ENCODE data around the gene ADCK1. TPM values are rescaled to one million over a fixed set of nuclear protein-coding genes. Genes with fewer than 3 reads are reported as not detected.
"Not testable (repeated sequence)": the region's sequence is repeated elsewhere in the genome, so short reads cannot be mapped to it uniquely, and the experiment has no call there.

The ADCK1 gene
- total RNA-seq, 1 experiment from 2014 or later, result 10.1 TPM

DNA sequence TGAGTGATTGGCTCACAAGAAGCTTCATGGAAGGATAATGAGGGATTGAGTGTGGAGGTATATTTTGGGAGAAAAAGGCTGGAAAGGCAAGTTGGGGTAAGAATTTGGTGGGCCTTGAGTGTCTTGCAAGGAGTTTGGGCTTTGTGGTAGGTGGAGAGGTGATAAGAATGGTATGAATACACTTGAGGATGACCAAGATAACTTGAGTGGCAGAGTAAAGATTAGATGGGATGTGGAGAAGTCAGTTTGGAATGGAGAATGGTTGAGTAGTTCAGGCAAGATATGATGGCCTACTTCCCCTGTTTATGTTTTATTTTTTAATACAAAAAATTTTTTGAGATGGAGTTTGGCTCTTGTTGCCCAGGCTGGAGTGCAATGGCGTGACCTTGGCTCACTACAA, 9.1 kb downstream of the ADCK1 start:
- Histone ChIP-seq H3K36me3 (ENCODE audit: control insufficient read depth, insufficient read depth, low read length) (no peaks in the 10 kb centered on the region), H3K4me3 (ENCODE audit: low read depth in 2 of 2, low read length in 2 of 2) (no peak overlapping the region), H3K4me1 (ENCODE audit: control insufficient read depth, insufficient read depth, low read length) (no peaks in the 10 kb centered on the region), H3K27me3 (ENCODE audit: control insufficient read depth, insufficient read depth, low read length) (no peaks in the 10 kb centered on the region), H3K9me3 (ENCODE audit: control insufficient read depth, insufficient read depth, low read depth, low read length) (no peaks in the 10 kb centered on the region), H3K27ac (ENCODE audit: low read length) (no peak overlapping the region)
- intact Hi-C loops (cut with micrococcal nuclease; ENCODE audit: unreplicated experiment) (no loop called here), in situ Hi-C loops (cut with HindIII; ENCODE audit: low pct_unique_long_range_greater_than_20kb, low sequenced_read_pairs) (no loop called here)
- TF ChIP-seq TCF7L2 (IDR thresholded peaks at IDR 0.05; ENCODE audit: low read depth, low read length), result no peak
- TF ChIP-seq CTCF (IDR thresholded peaks at IDR 0.05), result no peak
- TF ChIP-seq, protein P1, sequence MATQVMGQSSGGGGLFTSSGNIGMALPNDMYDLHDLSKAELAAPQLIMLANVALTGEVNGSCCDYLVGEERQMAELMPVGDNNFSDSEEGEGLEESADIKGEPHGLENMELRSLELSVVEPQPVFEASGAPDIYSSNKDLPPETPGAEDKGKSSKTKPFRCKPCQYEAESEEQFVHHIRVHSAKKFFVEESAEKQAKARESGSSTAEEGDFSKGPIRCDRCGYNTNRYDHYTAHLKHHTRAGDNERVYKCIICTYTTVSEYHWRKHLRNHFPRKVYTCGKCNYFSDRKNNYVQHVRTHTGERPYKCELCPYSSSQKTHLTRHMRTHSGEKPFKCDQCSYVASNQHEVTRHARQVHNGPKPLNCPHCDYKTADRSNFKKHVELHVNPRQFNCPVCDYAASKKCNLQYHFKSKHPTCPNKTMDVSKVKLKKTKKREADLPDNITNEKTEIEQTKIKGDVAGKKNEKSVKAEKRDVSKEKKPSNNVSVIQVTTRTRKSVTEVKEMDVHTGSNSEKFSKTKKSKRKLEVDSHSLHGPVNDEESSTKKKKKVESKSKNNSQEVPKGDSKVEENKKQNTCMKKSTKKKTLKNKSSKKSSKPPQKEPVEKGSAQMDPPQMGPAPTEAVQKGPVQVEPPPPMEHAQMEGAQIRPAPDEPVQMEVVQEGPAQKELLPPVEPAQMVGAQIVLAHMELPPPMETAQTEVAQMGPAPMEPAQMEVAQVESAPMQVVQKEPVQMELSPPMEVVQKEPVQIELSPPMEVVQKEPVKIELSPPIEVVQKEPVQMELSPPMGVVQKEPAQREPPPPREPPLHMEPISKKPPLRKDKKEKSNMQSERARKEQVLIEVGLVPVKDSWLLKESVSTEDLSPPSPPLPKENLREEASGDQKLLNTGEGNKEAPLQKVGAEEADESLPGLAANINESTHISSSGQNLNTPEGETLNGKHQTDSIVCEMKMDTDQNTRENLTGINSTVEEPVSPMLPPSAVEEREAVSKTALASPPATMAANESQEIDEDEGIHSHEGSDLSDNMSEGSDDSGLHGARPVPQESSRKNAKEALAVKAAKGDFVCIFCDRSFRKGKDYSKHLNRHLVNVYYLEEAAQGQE (IDR thresholded peaks at IDR 0.05; ENCODE audit: insufficient read depth in 1 of 2, low read depth in 2 of 2, low read length in 1 of 2), result no peak
- TF ChIP-seq SIN3A (IDR thresholded peaks at IDR 0.05; ENCODE audit: borderline replicate concordance, insufficient read depth, low read depth, low read length), result no peak
- TF ChIP-seq POLR2AphosphoS5 (IDR thresholded peaks at IDR 0.05; ENCODE audit: low read depth, low read length), result no peak
- ATAC-seq (no peak), DNase-seq (ENCODE audit: low read depth, low spot score) (no peak)
- BruUV-seq (replicated peaks), result no TSS peak
- ChIA-PET POLR2A (no interaction called here), CTCF (no interaction called here)

DNA sequence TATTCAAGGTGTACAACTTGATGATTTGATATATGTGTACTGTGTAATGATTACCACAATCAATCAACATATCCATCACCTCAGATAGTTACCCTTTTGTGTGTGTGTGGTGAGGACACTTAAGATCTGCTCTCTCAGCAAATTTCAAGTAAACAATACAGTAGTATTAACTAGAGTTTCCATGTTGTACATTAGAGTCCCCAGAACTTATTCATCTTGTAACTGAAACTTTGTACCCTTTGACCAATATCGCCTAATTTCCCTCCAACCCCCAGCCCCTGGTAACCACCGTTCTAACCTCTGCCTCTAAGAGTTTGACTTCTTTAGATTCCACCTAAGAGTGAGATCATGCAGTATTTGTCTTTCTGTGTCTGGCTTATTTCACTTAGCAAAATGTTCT, 12.1 kb downstream of the ADCK1 start:
- in situ Hi-C loops (cut with HindIII; ENCODE audit: low pct_unique_long_range_greater_than_20kb, low sequenced_read_pairs) (no loop called here), intact Hi-C loops (cut with micrococcal nuclease; ENCODE audit: unreplicated experiment) (no loop called here)
- no peaks in the 10 kb centered on the region for H3K27me3 ChIP-seq (ENCODE audit: control insufficient read depth, insufficient read depth, low read length)
- no peak overlapping the region for H3K27ac ChIP-seq (ENCODE audit: low read length)
- CTCF ChIA-PET, result no interaction called here
- no peaks in the 10 kb centered on the region for H3K9me3 ChIP-seq (ENCODE audit: control insufficient read depth, insufficient read depth, low read depth, low read length)
- no peak for TF ChIP-seq SIN3A (IDR thresholded peaks at IDR 0.05; ENCODE audit: borderline replicate concordance, insufficient read depth, low read depth, low read length)
- TF ChIP-seq, protein P1 (IDR thresholded peaks at IDR 0.05; ENCODE audit: insufficient read depth in 1 of 2, low read depth in 2 of 2, low read length in 1 of 2), result no peak
- TF ChIP-seq POLR2AphosphoS5 (IDR thresholded peaks at IDR 0.05; ENCODE audit: low read depth, low read length), result no peak
- TF ChIP-seq CTCF (IDR thresholded peaks at IDR 0.05), result no peak
- TF ChIP-seq TCF7L2 (IDR thresholded peaks at IDR 0.05; ENCODE audit: low read depth, low read length), result no peak
- H3K36me3 ChIP-seq (ENCODE audit: control insufficient read depth, insufficient read depth, low read length), result no peaks in the 10 kb centered on the region
- no TSS peak for BruUV-seq (replicated peaks)
- ATAC-seq (no peak), DNase-seq (ENCODE audit: low read depth, low spot score) (no peak)
- no peak overlapping the region for H3K4me3 ChIP-seq (ENCODE audit: low read depth in 2 of 2, low read length in 2 of 2)
- H3K4me1 ChIP-seq (ENCODE audit: control insufficient read depth, insufficient read depth, low read length), result no peaks in the 10 kb centered on the region
- POLR2A ChIA-PET, result no interaction called here

DNA sequence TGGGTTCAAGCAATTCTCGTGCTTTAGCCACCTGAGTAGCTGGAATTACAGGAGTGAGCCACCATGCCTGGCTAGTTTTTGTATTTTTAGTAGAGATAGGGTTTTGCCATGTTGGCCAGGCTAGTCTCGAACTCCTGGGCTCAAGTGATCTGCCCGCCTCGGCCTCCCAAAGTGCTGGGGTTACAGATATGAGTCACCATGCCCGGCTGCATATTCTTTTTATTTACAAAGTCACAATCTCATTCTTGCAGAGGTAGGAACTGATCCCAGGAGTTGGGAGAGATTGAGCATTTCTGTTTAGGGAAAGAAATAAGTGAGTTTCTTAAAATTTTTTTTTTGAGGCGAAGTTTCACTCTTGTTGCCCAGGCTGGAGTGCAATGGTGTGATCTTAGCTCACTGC, 12.8 kb downstream of the ADCK1 start:
- H3K4me1 ChIP-seq (ENCODE audit: control insufficient read depth, insufficient read depth, low read length); H3K36me3 ChIP-seq (ENCODE audit: control insufficient read depth, insufficient read depth, low read length); H3K4me3 ChIP-seq (ENCODE audit: low read depth in 2 of 2, low read length in 2 of 2); DNase-seq (ENCODE audit: low read depth, low spot score); ATAC-seq; H3K27me3 ChIP-seq (ENCODE audit: control insufficient read depth, insufficient read depth, low read length); CTCF ChIA-PET; intact Hi-C loops (cut with micrococcal nuclease; ENCODE audit: unreplicated experiment); H3K27ac ChIP-seq (ENCODE audit: low read length); in situ Hi-C loops (cut with HindIII; ENCODE audit: low pct_unique_long_range_greater_than_20kb, low sequenced_read_pairs); H3K9me3 ChIP-seq (ENCODE audit: control insufficient read depth, insufficient read depth, low read depth, low read length); POLR2A ChIA-PET; BruUV-seq (replicated peaks): not testable (repeated sequence)
